Hypothalamus (tissue), 51 donors: ENCODE results near the gene POGK.

ENCODE experiments used
- DNase-seq, 51 donors: peaks; one replicate each; lab custom pipeline; 2025; lab: John Stamatoyannopoulos, UW

The POGK gene

DNA sequence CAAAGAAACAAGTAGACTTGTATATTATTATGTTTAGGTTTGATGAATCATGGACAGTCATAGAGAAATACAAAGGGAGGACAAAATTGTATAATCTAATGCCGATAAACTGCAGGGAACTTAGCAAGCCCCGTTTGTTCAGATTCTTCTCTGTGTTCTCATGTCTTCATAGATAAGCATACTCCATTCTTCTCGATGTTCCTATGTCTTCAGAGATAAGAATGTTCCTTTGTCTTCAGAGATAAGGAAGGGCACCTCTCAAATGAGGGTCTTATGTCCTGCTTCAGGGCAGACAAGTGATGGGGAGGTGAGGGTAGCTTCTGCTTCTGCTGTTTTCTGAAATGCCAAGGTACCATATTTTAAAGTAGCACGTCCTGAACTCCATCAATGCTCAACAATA lies 56.5 kb downstream of the POGK start:
- DNase-seq: no peak

DNA sequence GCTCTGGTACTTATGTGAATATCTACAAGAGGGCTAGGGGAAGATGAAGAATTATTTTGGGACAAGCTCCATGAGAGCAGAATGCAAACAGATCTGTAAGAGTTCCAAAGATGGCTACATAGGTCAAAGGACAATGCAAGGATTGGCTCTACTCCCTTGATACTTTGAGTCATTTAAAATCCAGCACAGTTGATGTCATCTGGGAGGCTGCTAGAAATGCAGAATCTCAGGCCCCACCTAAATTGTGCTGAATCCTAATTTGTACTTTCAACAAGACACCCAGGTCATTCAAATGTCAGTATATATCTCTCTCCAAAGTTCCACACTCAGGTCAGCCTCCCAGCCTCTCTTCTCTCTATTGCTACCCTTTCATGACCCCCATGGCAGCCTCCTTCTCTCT lies 60.5 kb downstream of the POGK start:
- no peak for DNase-seq

DNA sequence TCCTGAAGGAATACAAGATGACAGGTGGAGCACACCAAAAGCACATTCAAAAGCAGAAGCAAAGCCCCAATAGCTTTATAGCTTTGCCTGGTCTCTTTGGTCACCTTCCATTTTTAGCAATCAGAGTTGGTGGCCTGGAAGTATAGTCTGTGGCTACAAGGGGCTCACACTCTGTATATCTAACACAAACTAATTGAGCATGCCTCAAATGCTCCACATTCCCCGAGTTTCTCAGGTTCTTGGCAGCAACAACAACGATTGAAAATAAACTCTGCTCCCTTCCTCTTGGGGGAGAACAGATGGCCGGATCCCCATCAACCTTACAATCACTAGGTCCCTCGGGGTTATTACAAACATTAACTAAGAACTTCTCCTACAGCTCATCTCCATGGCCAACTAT lies 61.7 kb downstream of the POGK start:
- no peak for DNase-seq

- no peak for DNase-seq
Measured at GRCh38 chr1:166902279-166902678, 63.0 kb downstream of the POGK start.

DNA sequence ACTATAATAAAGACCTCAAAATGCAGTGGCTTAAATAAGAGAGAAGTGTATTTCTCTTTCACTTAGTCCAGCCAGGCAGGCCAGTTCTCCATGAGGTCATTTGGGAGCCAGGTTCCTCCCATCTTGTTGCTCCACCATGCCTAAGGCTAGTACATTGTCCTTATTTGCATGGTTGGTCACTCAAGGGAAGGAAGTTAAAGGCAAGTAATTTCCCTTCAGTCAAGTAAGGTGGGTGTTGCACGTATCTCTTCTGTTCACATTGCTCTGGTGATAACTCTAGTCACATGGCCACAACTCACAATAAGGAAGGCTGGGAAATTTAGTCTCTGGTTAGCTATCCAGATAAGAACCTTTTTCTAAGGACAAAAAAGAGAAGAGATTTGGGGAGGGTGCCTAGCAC lies 64.0 kb downstream of the POGK start:
- DNase-seq: no peak

DNA sequence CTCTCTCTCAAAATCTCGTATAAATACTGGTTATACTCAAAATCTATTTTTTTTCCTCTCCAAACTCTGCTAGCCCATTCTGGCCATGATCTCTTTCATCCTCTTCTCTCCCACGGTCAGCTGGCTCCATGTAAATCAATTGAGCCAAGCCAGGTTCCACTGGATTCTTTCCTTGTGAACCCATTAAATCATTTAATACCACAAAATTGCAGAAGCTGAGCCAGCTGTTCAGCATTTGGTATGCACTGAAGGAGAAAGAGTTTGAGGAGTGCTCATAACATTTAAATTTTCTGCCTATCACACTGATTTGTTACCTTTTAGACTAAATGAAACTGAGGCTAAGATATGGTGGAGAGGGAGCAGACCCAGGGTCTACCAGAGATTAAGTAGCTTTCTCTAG lies 65.9 kb downstream of the POGK start:
- no peak for DNase-seq

DNA sequence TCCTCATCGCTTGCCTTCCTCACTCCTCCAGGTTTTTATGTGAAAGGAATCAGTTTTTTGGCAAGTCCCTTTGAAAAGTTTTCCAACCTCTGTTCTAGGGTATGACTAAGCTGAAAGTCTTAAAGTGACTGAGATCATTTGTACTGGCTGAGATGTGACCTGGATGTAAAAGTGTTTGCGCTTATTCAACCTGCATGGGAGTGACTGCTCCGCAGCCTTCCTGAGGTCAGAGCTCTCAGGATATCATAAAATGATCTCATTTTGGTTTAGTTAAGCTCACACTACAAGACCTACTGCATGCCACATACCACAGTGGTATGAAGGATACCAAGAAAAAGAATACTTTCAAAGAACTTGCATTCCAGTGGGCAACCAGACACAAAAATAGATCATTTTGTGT lies 66.6 kb downstream of the POGK start:
- peak in 1 of 51 donors; percentile 15 for DNase-seq
